Measurements from ENCODE around the gene IGSF23.

DNA sequence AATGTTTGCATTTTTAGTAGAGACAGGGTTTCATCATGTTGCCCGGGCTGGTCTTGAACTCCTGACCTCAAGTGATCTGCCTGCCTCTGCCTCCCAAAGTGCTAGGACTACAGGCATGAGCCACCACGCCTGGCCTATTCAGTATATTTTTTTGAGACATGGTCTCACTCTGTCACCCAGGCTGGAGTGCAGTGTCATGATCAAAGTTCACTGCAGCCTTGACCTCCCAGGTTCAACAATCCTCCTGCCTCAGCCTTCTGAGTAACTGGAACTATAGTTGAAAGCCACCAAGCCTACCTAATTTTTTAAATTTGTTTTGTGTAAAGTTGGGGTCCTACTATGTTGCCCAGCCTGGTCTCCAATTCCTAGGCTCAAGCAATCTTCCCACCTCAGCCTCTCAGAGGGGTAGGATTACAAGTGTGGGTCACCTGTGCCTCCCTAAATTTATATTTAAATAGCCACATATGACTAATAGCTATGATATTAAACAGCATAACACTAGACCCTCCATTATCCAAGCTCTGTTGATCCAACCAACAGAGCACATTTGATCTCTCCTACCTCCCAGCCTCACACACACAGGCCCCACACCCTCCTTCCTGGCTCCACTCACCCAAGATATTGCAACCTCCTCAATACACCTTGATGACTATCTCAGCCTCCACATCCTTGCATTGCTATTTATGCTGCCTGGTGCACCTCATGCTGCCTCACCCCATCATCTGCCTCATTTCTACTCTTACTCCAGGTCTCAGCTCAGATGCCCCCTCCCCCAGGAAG is 55.8 kb downstream of the IGSF23 start:
- TF ChIP-seq CTCF (IDR thresholded peaks at IDR 0.05; ENCODE audit: low read length) (no peak), EZH2 (optimal IDR thresholded peaks at IDR 0.05; ENCODE audit: low read depth, low read length) (no peak), EZH2phosphoT487 (IDR thresholded peaks at IDR 0.05; ENCODE audit: low read length) (no peak)
